Tibial artery (tissue), 4 donors: ENCODE measurements around the gene RPA1.

Source experiments
- DNase-seq, 2 donors: peaks; one replicate each; pipeline ENCODE4 v3.0.0-alpha.2; 2019
- H3K27ac ChIP-seq, 2 donors: fragments of 200-600 bp; sonication (generic) in 1 of 2; 1 replicate in 1 of 2; 2 replicates in 1 of 2; pipeline ENCODE4 v1.5.1; 2018 to 2019; ENCODE audit warnings: mild to moderate bottlenecking in 1 of 2
- H3K27me3 ChIP-seq, 2 donors: fragments of 200-600 bp; sonication (generic) in 1 of 2; one replicate each; pipeline versions ENCODE4 v1.5.1 to v1.6.0; 2016 to 2019
- H3K36me3 ChIP-seq, 3 donors: fragments of 200-600 bp; sonication (generic) in 2 of 3; one replicate each; pipeline ENCODE4 v1.5.1; 2016 to 2019; ENCODE audit warnings: mild to moderate bottlenecking in 2 of 3
- H3K4me1 ChIP-seq, 4 donors: fragments of 200-600 bp; sonication (generic) in 2 of 4; 1 replicate in 3 of 4; 2 replicates in 1 of 4; pipeline ENCODE4 v1.5.1; 2016 to 2019
- H3K4me3 ChIP-seq, 2 donors: fragments of 200-600 bp; sonication (generic) in 1 of 2; 1 replicate in 1 of 2; 2 replicates in 1 of 2; pipeline ENCODE4 v1.5.1; 2018 to 2019; ENCODE audit warnings: mild to moderate bottlenecking in 2 of 2
- H3K9me3 ChIP-seq, 3 donors: fragments of 200-600 bp; sonication (generic) in 1 of 3; one replicate each; pipeline ENCODE4 v1.5.1; 2016 to 2019
- CTCF ChIP-seq, 2 experiments: fragments of 200-600 bp in 1 of 2; fragments of 450-650 bp in 1 of 2; IDR thresholded peaks; one replicate each; pipeline ENCODE4 v1.5.1; 2017 to 2019; ENCODE audit warnings: antibody characterized with exemption in 2 of 2, mild to moderate bottlenecking in 1 of 2, moderate library complexity in 1 of 2
- intact Hi-C: fragments of 100-400 bp; cut with DNase I; formaldehyde crosslinking; loops from one replicate; pipeline ENCODE4 v1.15.0; 2023; ENCODE audit warnings: low total_unique reads

Gene RPA1

GRCh38 chr17:1930337-1930645, 100.5 kb downstream of the RPA1 start:
- Histone ChIP-seq H3K27me3 (peaks cover 0 to 44% of the 10 kb centered on the region in 2 donors), H3K9me3 (no peaks in the 10 kb centered on the region), H3K27ac (no peak overlapping the region), H3K36me3 (no peaks in the 10 kb centered on the region), H3K4me1 (peaks cover 0 to 5% (median 3%) of the 10 kb centered on the region in 4 donors), H3K4me3 (no peak overlapping the region)
- intact Hi-C loops = no loop called here
- TF ChIP-seq CTCF (IDR thresholded peaks at IDR 0.05) = no peak
- DNase-seq = no peak

- peaks cover 0 to 44% of the 10 kb centered on the region in 2 donors for H3K27me3 ChIP-seq
- no peak overlapping the region for H3K27ac ChIP-seq
- intact Hi-C loops = no loop called here
- H3K4me3 ChIP-seq = no peak overlapping the region
- no peak for DNase-seq
- peaks cover 0 to 5% (median 3%) of the 10 kb centered on the region in 4 donors for H3K4me1 ChIP-seq
- no peak for TF ChIP-seq CTCF (IDR thresholded peaks at IDR 0.05)
- peaks cover 0 to 13% (median 0%) of the 10 kb centered on the region in 3 donors for H3K36me3 ChIP-seq
- no peaks in the 10 kb centered on the region for H3K9me3 ChIP-seq
Observed at GRCh38 chr17:1931844-1932579, 102.2 kb downstream of the RPA1 start.

GRCh38 chr17:1933875-1934715, 104.3 kb downstream of the RPA1 start:
- H3K36me3 ChIP-seq = peaks cover 0 to 15% (median 0%) of the 10 kb centered on the region in 3 donors
- intact Hi-C loops = no loop called here

GRCh38 chr17:1934901-1935300, 105.1 kb downstream of the RPA1 start:
- H3K27me3 ChIP-seq = peaks cover 0 to 38% of the 10 kb centered on the region in 2 donors
- no peak overlapping the region for H3K27ac ChIP-seq
- no peak for TF ChIP-seq CTCF (IDR thresholded peaks at IDR 0.05)
- H3K36me3 ChIP-seq = peaks cover 0 to 15% (median 0%) of the 10 kb centered on the region in 3 donors
- H3K4me3 ChIP-seq = no peak overlapping the region
- H3K9me3 ChIP-seq = no peaks in the 10 kb centered on the region
- DNase-seq = no peak
- H3K4me1 ChIP-seq = peaks cover 0 to 5% (median 3%) of the 10 kb centered on the region in 4 donors
- intact Hi-C loops = no loop called here

More at GRCh38 chr17:1933875-1934715, 104.3 kb downstream of the RPA1 start:
- peaks cover 0 to 5% (median 3%) of the 10 kb centered on the region in 4 donors for H3K4me1 ChIP-seq
- no peak overlapping the region for H3K27ac ChIP-seq
- peaks cover 0 to 38% of the 10 kb centered on the region in 2 donors for H3K27me3 ChIP-seq
- DNase-seq = no peak
- H3K9me3 ChIP-seq = no peaks in the 10 kb centered on the region
- no peak overlapping the region for H3K4me3 ChIP-seq
- TF ChIP-seq CTCF (IDR thresholded peaks at IDR 0.05) = no peak

- H3K4me3 ChIP-seq = no peak overlapping the region
- intact Hi-C loops = no loop called here
Observed at GRCh38 chr17:1936766-1937165, 107.0 kb downstream of the RPA1 start.

More at GRCh38 chr17:1936766-1937165, 107.0 kb downstream of the RPA1 start:
- TF ChIP-seq CTCF (IDR thresholded peaks at IDR 0.05) = no peak
- Histone ChIP-seq H3K4me1 (peaks cover 0 to 5% (median 3%) of the 10 kb centered on the region in 4 donors), H3K36me3 (peaks cover 0 to 15% (median 0%) of the 10 kb centered on the region in 3 donors), H3K9me3 (no peaks in the 10 kb centered on the region), H3K27me3 (peaks cover 0 to 38% of the 10 kb centered on the region in 2 donors), H3K27ac (no peak overlapping the region)
- no peak for DNase-seq
